EH (cell line): ENCODE data around the gene CTNNA3.
A peak's percentile ranks its signal among the peaks of the same experiment; 100 is the strongest.
"Not testable (repeated sequence)": the region's sequence is repeated elsewhere in the genome, so short reads cannot be mapped to it uniquely, and the experiment has no call there.

Experiments
- DNase-seq: peaks from one replicate; pipeline ENCODE4 v3.0.0-alpha.2; 2015; ENCODE audit warnings: low read depth

CTNNA3 gene

DNA sequence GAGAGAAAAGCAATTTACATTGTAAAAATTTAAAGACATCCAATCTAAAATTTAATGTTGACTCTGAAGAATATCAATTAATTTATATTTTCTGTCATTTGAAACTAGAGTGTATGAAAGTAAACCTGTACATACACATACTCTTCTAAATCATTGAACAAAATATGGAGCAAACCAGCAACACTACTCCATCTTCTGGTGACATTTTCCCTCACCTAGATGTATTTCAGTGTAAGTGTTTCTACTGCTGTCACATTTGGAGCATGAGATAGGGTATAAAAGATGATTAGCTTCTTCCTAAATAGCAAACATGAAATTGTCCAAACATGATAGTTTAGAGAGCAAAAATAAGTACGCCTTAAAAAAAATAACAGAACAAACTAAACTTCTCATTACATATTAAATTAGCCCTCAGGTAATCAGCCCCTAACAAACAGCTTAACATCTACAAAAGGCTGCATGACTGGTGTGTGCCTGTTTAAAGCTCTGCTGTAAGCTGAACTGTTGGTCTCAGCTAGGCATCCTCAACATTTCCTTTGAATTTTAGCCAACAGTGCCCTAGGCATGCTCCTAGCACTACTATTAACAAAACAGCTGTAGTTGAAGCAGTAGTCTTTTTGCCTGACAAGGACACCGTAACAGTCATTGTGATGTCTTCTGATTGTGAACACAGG lies 189.8 kb downstream of the CTNNA3 start:
- DNase-seq = no peak

- peak; percentile 0 for DNase-seq
Observed at GRCh38 chr10:67492317-67493019, 203.5 kb downstream of the CTNNA3 start.

GRCh38 chr10:67487906-67488619 lies 207.9 kb downstream of the CTNNA3 start:
- DNase-seq = no peak

GRCh38 chr10:67487199-67487598 lies 208.8 kb downstream of the CTNNA3 start:
- no peak for DNase-seq

DNA sequence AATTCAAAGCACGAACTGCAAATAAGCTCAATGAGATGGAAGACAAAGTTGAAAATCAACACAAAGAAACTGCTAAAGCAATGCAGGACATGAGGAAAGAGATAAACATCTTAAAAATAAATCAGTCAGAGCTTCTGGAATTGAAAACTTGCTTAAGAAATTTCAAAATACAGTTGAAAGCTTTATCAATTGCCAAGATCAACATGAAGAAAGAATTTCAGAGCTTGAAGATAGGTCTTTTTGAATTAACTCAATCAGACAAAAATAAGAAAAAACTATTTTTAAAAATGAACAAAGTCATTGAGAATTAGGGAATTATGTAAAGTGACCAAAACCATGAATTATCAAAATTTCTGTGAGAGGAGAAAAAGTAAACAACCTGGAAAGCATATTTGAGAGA lies 218.1 kb downstream of the CTNNA3 start:
- no peak for DNase-seq

DNA sequence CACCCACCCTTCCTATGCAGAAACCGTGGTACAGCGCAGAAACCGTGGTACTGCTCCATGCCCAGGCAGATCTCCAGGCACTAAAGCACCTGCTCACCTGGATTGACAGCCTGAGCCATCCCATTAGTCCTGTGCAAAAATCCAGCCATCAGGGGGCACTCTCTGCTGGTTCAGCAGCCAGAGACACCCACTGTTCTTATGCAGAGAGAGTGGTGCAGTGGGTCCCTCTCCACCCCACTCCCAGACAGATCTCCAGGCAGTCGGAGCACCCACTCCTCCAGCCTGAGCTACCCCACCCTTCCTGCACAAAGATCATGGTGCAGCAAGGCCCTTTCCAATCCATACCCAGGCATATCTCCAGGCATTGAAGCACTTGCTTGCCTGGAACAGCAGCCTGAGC lies 219.8 kb downstream of the CTNNA3 start:
- no peak for DNase-seq

DNA sequence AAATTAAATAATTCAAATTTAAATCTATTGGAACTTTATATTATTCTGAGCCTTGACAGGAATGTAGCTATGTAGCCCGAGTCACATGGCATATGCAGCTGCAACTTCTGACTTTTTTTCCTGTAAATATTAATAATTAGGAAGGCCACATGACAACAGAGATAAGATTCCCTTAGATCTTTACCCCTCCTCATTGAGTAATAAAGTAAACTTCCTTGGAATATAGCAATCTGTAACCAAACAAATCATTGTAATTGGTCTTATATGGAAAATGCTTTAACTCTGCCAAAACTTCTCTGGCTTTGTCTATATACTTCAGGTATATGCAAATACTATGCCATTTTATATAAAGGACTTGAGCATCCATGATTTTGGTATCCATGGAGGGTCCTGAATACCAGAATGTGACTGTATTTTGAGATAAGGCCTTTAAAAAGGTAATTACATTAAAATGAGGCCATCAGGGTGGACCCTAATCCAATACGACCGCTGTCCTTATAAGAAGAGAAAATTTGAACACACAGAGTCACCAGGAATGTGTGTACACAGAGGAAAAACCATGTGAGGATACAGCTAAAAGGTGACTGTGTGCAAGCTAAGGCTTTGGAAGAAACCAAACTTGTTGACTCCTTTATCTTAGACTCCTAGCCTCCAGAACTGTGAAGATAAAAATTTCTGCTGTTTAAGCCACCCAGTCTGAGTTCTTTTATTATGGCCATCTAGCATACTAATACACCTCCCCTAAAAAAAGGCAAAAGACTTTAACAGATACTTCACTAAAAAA lies 222.0 kb downstream of the CTNNA3 start:
- DNase-seq = no peak

GRCh38 chr10:67471022-67471421 lies 225.0 kb downstream of the CTNNA3 start:
- no peak for DNase-seq

DNA sequence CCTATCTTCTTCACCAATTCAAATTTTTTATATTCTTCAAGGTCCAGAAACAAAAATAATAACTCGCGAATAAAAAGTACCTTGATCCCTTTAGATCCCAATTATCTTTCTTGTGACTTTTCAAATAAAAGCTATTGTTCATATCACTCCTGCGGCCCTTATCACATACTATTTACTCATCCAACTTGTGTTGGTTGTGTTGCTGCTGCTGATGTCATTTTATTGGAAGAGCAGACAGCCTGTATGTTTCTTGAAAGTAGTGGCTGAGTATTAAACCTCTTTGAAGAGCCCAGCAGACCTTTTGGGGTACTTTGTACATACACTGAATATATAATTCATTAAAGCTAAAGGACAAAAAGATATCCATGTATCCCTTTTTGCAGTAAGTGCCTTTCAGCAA lies 231.7 kb downstream of the CTNNA3 start:
- no peak for DNase-seq

- DNase-seq = no peak
Observed at GRCh38 chr10:67452892-67453291, 243.1 kb downstream of the CTNNA3 start.

- no peak for DNase-seq
Observed at GRCh38 chr10:67438605-67439304, 257.2 kb downstream of the CTNNA3 start.

- no peak for DNase-seq
Observed at GRCh38 chr10:67433276-67433675, 262.7 kb downstream of the CTNNA3 start.

DNA sequence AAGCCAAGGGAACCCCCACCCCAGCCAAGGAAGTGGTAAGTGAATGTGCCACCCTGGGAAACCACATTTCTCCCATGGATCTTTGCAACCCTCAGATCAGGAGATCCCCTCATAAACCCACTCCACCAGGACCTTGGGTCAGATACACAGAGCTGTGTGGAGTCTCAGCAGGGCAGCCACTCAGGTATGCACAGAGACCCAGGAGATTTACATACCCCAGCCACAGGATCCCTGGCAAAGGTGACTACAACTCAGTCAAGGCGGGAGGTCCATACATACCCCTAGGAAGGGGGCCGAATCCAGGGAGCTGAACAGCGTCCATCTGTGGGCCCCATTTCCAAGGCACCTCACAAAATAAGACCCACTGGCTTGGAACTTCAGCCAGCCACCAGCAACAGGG lies 293.4 kb downstream of the CTNNA3 start:
- no peak for DNase-seq

GRCh38 chr10:67401711-67402110 lies 294.3 kb downstream of the CTNNA3 start:
- DNase-seq = no peak

GRCh38 chr10:67386841-67387533 lies 309.0 kb downstream of the CTNNA3 start:
- DNase-seq = not testable (repeated sequence)

DNA sequence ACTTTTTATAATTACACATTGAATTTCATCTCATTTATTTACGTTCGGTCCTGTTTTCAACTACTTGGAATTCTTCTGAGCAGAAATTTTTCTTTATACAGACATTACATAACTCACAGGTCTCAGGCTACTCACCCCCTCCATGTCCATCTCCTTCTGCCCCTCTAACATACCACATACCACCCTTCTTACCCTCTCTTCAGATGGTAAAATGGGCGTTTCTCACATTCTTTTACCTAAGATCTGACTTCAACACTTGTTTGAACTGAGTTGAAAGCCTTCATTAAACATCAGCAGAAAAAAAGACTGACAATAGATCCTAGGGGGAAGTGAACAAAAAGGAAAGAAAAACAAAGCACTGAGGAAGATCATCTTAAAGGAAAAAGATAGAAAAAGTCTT lies 309.7 kb downstream of the CTNNA3 start:
- DNase-seq = no peak

DNA sequence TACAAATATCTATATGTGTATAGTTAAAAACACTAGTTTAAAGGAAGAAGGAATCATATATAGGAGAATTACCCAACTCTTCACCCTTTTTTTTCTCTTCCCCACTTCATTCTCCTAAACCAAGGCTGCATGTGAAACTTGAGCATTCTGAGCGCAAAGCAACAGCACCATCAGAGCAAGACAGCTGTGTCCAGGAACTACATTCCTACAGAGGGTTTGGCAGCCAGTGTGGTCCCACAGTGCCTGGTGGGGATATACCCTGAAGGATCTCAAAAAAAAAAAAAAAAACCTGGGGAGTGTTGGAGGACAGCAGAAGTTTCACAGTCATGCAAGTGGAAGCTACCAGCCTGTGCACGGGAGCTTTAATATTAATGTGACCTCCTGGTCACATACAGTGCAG lies 310.4 kb downstream of the CTNNA3 start:
- DNase-seq = no peak

DNA sequence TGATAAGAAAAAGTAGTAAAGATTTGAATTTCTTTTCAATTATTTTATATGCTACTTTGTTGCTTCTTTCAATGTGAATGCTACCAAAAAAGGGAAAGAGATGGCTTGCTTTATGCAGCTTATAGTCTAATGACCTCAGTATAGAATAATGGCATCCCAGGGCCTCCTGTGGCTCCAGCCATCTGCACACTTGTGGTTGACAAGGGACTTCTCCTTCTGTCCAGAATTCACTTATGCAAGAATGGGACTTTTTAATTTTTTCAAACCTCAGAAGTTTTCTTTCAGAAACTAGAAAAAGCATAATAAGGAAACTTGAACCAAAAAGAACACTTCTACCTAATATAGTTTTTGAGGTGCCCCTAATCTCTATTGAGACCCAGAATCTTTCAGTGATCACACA lies 310.9 kb downstream of the CTNNA3 start:
- no peak for DNase-seq

DNA sequence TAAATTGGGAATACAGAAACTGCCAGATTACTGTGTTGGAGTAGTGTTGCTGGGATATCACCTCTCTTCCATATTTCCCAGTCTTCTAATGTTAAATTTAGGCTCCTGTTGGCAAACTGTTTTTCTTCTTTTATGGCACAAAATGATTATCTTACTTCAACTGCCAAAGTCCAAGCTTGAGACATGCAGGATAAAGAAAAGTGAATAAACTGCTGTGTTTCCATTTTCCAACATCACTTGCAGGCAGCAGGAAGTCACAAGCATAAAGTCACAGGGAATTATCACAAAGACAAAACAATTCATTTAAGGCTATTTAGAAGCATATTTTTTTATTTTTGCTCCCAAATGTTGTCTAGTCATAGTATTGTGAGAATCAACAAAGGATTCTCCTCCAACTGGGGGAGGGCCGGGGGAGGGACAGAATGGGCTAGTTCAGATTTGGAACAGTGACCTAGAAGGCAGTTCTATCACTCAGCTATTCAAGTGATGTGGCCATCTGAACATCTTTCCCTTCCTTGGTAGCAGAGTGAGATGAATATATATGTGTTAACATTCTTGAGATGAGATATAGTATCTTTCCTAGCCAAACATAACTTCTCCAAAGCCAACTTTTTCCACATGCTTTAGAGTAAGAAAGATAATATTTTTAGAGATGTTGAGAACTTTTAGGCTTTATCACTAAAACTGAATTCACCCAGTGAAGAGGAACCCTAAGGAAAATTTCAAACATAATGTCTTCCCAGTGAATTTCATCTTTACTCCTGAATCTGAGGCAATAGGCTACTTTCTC lies 364.7 kb downstream of the CTNNA3 start:
- DNase-seq = no peak
